Astrocyte (in vitro differentiated cells and primary cell): Measurements from ENCODE around the gene FOXRED2.

ENCODE experiments used
- EZH2 ChIP-seq: IDR thresholded peaks from 2 replicates; pipeline ENCODE4 v1.6.1; 2012; ENCODE audit warnings: mild to moderate bottlenecking, low read length, inconsistent platforms; ENCODE audit not compliant: insufficient read depth
- TF ChIP-seq, protein P1 (sequence below): IDR thresholded peaks from 2 replicates; pipeline ENCODE4 v1.5.1; 2011; ENCODE audit warnings: low read depth, mild to moderate bottlenecking, inconsistent platforms, low read length, moderate library complexity; ENCODE audit not compliant: insufficient read depth

DNA sequence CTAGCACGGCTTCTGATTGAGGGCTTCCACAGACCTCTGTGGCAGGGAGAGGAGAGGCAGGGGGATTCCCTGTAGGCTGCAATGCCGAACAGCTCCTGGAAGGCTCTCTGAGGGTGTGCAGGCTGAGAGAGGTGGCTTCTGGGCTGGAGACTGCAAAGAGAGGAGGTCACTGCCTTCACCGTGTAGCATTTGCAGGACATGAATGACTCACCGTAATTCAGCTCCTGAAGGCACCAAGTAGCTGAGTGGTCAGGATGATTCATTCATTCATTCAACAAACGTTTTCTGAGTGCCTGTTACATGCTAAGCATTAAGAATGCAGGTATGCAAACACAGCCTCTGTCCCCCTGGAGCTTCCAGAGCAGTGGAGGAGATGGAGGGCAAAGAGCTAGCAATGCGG, 40.1 kb upstream of the FOXRED2 start:
- TF ChIP-seq, protein P1, sequence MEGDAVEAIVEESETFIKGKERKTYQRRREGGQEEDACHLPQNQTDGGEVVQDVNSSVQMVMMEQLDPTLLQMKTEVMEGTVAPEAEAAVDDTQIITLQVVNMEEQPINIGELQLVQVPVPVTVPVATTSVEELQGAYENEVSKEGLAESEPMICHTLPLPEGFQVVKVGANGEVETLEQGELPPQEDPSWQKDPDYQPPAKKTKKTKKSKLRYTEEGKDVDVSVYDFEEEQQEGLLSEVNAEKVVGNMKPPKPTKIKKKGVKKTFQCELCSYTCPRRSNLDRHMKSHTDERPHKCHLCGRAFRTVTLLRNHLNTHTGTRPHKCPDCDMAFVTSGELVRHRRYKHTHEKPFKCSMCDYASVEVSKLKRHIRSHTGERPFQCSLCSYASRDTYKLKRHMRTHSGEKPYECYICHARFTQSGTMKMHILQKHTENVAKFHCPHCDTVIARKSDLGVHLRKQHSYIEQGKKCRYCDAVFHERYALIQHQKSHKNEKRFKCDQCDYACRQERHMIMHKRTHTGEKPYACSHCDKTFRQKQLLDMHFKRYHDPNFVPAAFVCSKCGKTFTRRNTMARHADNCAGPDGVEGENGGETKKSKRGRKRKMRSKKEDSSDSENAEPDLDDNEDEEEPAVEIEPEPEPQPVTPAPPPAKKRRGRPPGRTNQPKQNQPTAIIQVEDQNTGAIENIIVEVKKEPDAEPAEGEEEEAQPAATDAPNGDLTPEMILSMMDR: no peak
- TF ChIP-seq EZH2: no peak
